Measurements from ENCODE around the gene ADD2. TPM values are rescaled to one million over a fixed set of nuclear protein-coding genes. Genes with fewer than 3 reads are reported as not detected.
"Not testable (repeated sequence)": the region's sequence is repeated elsewhere in the genome, so short reads cannot be mapped to it uniquely, and the experiment has no call there.

Gene ADD2
- total RNA-seq, 2 experiments from 2014 or later = 16.8 to 19.5 TPM

DNA sequence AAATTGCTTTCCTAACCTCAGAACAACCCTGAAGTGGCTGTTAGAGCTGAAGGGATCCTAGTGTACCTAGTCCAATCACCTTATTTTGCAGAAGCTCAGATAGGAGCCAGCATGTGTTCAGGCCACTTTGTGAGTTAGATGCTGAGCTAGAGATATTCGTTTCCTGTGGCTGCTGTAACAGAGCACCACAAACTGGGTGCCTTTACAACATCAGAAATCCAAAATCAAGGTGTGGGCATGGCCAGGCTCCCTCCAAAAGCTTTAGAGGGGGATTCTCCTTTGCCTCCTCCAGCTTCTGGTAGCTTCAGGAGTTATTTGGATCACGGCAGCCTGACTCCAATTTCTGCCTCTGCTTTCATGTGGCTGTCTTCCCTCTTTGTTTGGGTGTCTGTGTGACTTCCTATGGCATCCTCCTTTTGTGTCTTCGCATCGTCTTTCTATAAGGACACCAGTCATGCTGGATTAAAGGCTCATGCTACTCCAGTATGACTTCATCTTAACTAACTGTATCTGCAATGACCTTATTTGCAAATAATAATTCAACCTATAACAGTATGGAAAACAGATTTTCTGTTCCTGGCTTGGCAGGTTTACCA, 128.1 kb downstream of the ADD2 start:
- POLR2A ChIA-PET = no interaction called here
- Mint-ChIP-seq H3K27me3 (no peaks in the 10 kb centered on the region), H3K4me1 (peaks cover 25% of the 10 kb centered on the region), H3K36me3 (ENCODE audit: low read depth) (no peaks in the 10 kb centered on the region), H3K27ac (peak overlapping the region; percentile 46), H3K9me3 (peaks cover 2% of the 10 kb centered on the region), H3K4me3 (no peak overlapping the region)
- no peak for DNase-seq
- CTCF ChIA-PET = interaction anchor here (0.6 to 1.3 kb wide), 6 partner anchors 9 to 336 kb away, joined by 3 to 6 read pairs (median 4); no protein-coding TSS in a partner anchor

DNA sequence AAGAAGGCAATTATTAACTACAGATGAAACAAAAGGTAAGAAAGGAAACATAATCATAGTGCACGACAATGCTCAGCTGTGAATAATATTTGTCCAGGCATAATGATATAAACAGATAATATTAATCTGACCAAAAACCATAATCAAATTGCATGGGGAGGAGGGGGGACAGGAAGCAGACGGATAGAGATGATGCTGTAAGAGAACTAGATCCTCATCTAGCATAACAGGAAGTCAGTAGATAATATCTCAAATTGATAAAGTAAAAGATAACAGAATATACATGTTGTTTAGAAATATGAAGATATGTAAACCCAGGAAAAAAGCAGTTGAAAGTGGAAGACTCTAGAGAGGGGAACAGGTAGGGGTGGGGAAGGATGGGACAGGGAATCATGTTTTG, 129.4 kb downstream of the ADD2 start:
- CTCF ChIA-PET = interaction anchor here (1.2 kb wide), 1 partner anchor 330 kb away, joined by 6 read pairs; no protein-coding TSS in a partner anchor
- POLR2A ChIA-PET = no interaction called here
- peaks cover 25% of the 10 kb centered on the region for H3K4me1 Mint-ChIP-seq
- peaks cover 4% of the 10 kb centered on the region for H3K27me3 Mint-ChIP-seq
- peaks cover 5% of the 10 kb centered on the region for H3K9me3 Mint-ChIP-seq
- no peak overlapping the region for H3K4me3 Mint-ChIP-seq
- no peak for DNase-seq
- H3K27ac Mint-ChIP-seq = no peak overlapping the region
- no peaks in the 10 kb centered on the region for H3K36me3 Mint-ChIP-seq (ENCODE audit: low read depth)

DNA sequence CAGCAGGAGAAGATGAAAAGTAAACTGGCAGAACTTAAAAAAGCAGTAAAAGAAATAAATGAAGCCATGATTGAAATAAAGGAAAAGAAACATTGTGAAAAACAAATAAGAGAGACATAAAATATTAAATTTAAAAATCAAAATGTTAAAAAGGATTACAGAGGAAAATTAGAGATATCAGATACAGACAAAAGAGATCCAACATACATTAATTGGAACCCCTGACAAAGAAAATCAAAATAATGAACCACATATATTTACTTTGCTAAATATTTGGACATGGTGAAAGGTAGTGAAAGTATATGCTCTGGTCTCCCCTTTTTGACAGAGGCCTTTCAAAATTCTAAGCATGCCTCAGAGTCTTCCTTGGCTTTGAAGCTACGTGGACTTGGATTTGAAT, 134.5 kb downstream of the ADD2 start:
- H3K4me1 Mint-ChIP-seq = peaks cover 7% of the 10 kb centered on the region
- ChIA-PET CTCF (no interaction called here), POLR2A (no interaction called here)
- H3K36me3 Mint-ChIP-seq (ENCODE audit: low read depth) = no peaks in the 10 kb centered on the region
- H3K27me3 Mint-ChIP-seq = peaks cover 17% of the 10 kb centered on the region
- H3K27ac Mint-ChIP-seq = no peak overlapping the region
- no peak for DNase-seq
- peaks cover 8% of the 10 kb centered on the region for H3K9me3 Mint-ChIP-seq
- H3K4me3 Mint-ChIP-seq = no peak overlapping the region

DNA sequence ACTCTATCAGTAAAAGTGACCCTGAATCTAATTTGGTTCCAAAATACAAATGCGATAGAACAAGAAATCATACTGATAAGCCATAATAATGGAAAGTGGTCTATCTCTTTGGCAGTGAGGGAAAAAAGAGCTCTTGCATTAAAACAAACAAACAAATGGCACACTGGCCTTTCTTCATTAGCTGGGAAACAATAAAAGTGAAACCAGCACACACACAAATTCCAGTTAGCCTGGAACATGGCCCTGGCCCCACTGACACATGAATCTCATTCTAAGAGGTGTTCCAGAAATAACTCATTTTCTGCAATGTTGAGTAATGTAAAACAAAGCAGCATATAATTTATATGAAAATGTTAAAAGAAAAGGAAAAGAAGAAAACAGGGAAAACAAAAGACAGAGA, 135.0 kb downstream of the ADD2 start:
- no peaks in the 10 kb centered on the region for H3K36me3 Mint-ChIP-seq (ENCODE audit: low read depth)
- peaks cover 1% of the 10 kb centered on the region for H3K4me1 Mint-ChIP-seq
- ChIA-PET CTCF (no interaction called here), POLR2A (no interaction called here)
- peaks cover 20% of the 10 kb centered on the region for H3K27me3 Mint-ChIP-seq
- H3K27ac Mint-ChIP-seq = no peak overlapping the region
- H3K4me3 Mint-ChIP-seq = no peak overlapping the region
- DNase-seq = no peak
- peaks cover 8% of the 10 kb centered on the region for H3K9me3 Mint-ChIP-seq

DNA sequence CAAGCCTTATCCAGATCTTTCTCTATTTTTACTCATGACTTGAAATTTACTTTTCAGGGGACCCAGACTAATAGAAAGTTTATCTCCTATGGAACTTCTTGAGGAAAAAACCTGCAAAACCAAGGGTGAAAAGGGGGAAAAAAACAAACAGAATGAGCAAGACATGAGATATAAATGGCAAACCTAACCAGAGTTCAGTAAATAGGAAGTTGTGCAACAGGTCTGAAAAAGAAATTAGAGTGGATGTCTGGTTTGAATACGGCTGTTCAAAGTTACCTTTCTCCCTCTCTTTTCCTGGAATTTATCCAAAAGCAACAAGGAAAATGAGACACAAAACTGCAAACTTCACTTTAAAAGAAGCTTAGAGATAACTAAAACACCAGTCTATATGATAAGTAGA, 135.6 kb downstream of the ADD2 start:
- CTCF ChIA-PET = no interaction called here
- Mint-ChIP-seq H3K9me3 (peaks cover 8% of the 10 kb centered on the region), H3K27ac (no peak overlapping the region), H3K4me3 (no peak overlapping the region), H3K4me1 (no peaks in the 10 kb centered on the region), H3K36me3 (ENCODE audit: low read depth) (no peaks in the 10 kb centered on the region), H3K27me3 (peaks cover 20% of the 10 kb centered on the region)
- DNase-seq = no peak
- POLR2A ChIA-PET = no interaction called here

DNA sequence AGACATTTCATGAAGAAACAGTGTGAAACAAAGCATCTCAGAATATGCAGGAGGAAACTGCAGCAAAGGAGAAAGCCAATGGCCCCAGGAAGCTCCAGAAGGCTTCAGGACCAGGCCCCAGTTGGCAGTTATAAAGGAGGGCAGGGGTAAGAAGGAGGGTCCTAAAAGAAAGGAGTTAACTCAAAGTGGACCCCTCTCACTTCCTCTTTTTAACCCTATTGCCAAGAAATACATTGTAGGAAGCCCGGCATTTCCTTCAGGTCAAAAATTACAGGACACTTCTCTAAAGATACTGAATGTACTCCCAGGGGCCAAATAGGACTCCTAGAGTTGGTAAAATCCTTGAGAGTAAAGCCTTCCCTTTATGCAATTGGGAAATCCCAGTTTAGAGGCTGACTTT, 137.2 kb downstream of the ADD2 start:
- no peaks in the 10 kb centered on the region for H3K36me3 Mint-ChIP-seq (ENCODE audit: low read depth)
- ChIA-PET POLR2A (no interaction called here), CTCF (interaction anchor here (1.6 kb wide), 1 partner anchor 11 kb away, joined by 3 read pairs; no protein-coding TSS in a partner anchor)
- H3K9me3 Mint-ChIP-seq = peaks cover 5% of the 10 kb centered on the region
- no peak overlapping the region for H3K27ac Mint-ChIP-seq
- H3K4me1 Mint-ChIP-seq = peaks cover 2% of the 10 kb centered on the region
- H3K27me3 Mint-ChIP-seq = peaks cover 20% of the 10 kb centered on the region
- H3K4me3 Mint-ChIP-seq = no peak overlapping the region
- no peak for DNase-seq

DNA sequence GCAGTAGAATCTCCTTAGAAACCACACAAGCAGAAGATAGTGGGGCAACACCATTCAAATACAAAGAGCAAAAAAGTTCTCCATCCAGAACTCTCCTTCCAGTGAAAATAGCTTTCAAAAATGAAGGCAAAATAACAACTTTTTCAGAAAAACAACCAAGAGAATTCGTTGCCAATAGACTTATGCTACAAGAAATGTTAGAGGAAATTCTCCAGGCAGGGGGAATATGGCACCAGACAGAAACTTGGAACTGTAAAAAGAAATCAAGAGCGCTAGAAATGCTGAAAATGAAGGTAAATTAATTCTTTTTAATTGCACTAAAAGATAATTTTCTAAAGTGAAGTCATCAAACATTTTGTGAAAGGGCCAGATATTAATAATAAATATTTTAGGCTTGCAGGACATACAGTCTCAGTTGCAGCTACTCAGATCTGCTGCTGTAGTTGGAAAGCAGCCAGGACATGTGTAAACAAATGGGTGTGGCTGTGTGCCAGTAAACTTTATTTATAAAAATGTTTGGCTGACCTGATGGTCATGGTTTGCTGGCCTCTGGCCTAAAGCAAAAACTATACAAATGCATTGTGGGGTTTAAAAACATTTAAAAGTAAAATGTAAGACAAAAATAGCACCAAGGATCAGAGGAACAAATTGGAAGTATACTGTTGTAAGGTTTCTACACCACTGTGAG, 140.6 kb downstream of the ADD2 start:
- H3K4me3 Mint-ChIP-seq = no peak overlapping the region
- H3K36me3 Mint-ChIP-seq (ENCODE audit: low read depth) = no peaks in the 10 kb centered on the region
- H3K27me3 Mint-ChIP-seq = peaks cover 12% of the 10 kb centered on the region
- no peak overlapping the region for H3K27ac Mint-ChIP-seq
- DNase-seq = no peak
- no peaks in the 10 kb centered on the region for H3K9me3 Mint-ChIP-seq
- H3K4me1 Mint-ChIP-seq = peaks cover 2% of the 10 kb centered on the region
- CTCF ChIA-PET = interaction anchor here (1.2 kb wide), 1 partner anchor 17 kb away, joined by 3 read pairs; no protein-coding TSS in a partner anchor
- POLR2A ChIA-PET = no interaction called here

DNA sequence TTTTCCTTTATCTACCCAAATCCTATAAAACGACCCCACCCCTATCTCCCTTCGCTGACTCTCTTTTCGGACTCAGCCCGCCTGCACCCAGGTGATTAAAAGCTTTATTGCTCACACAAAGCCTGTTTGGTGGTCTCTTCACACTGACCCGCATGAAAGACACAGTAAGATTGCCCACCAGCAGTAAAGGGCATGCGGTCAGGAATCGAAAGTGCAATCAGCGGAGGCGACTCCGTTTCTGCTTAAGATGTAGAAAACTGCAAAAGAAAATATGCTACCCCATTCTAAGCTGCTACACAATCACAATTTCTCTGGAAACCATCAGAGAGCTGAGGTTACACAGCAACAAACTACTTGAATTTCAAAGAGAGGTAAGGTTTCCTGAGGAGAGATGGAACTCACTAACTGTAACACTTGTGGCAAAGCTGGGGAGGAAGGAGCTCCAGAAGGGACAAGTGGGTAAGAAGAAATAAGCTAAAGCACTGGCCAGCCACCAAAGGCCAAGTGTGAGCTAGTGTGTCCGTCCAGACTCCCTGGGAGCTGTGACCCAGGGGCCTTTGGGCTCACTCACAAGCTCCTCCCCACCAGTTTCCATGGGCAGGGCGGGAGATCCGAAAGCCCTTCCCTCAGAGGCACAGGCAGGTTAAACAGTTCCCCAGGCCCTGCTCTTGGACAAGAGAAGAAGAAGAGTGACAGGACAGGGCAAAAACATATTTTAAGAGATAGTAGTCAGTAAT, 141.6 kb downstream of the ADD2 start:
- ChIA-PET POLR2A (no interaction called here), CTCF (interaction anchor here (0.8 to 1.2 kb wide), 2 partner anchors 10 to 11 kb away, joined by 3 read pairs; no protein-coding TSS in a partner anchor)
- no peak for DNase-seq

DNA sequence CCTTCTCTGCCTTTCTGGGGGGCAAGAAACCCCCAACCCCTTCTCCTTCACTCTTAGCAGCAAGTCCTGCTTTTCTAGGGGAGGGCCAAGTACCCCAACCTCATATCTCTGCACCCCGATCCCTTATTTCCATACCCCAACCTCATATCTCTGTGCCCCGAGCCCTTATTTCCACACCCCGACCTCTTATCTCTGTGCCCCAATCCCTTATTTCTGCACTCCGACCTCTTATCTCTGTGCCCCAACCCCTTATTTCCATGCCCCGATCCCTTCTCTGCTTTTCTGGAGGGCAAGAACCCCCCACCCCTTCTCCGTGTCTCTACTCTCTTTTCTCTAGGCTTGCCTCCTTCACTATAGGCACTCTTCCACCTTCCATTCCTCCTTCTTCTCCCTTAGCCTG, 146.5 kb downstream of the ADD2 start:
- H3K27ac Mint-ChIP-seq; H3K4me3 Mint-ChIP-seq; CTCF ChIA-PET; H3K4me1 Mint-ChIP-seq; POLR2A ChIA-PET; H3K9me3 Mint-ChIP-seq; H3K36me3 Mint-ChIP-seq (ENCODE audit: low read depth); DNase-seq: not testable (repeated sequence)
- H3K27me3 Mint-ChIP-seq = peaks cover 15% of the 10 kb centered on the region

More for the DNA sequence above, 141.6 kb downstream of the ADD2 start:
- Mint-ChIP-seq H3K4me1 (peaks cover 2% of the 10 kb centered on the region), H3K9me3 (no peaks in the 10 kb centered on the region), H3K27me3 (peaks cover 14% of the 10 kb centered on the region), H3K4me3 (no peak overlapping the region), H3K36me3 (ENCODE audit: low read depth) (no peaks in the 10 kb centered on the region), H3K27ac (no peak overlapping the region)

DNA sequence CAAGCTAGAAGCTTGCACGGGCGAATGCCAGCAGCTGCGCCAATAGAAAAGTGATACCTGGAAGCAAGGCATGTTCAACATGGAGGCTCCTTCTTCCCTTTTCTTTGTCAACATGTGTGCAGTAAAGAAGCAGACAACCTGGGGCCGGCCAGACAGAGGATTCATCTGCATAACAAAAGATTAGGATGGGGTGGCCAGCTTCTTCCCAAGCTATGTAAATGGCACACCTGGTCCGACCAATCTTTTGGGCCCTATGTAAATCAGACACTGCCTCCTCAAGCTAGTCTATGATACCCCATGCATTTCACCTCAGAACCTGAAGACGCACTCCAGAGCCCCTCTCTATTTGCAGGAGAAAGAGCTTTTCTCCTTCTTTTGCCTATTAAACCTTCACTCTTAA, 148.0 kb downstream of the ADD2 start:
- H3K36me3 Mint-ChIP-seq (ENCODE audit: low read depth) = no peaks in the 10 kb centered on the region
- CTCF ChIA-PET = interaction anchor here (1.0 to 1.3 kb wide), 2 partner anchors 11 to 315 kb away, joined by 3 read pairs; no protein-coding TSS in a partner anchor
- H3K9me3 Mint-ChIP-seq = no peaks in the 10 kb centered on the region
- no peak for DNase-seq
- peaks cover 15% of the 10 kb centered on the region for H3K27me3 Mint-ChIP-seq
- POLR2A ChIA-PET = no interaction called here
- no peak overlapping the region for H3K4me3 Mint-ChIP-seq
- H3K27ac Mint-ChIP-seq = no peak overlapping the region
- H3K4me1 Mint-ChIP-seq = no peaks in the 10 kb centered on the region

DNA sequence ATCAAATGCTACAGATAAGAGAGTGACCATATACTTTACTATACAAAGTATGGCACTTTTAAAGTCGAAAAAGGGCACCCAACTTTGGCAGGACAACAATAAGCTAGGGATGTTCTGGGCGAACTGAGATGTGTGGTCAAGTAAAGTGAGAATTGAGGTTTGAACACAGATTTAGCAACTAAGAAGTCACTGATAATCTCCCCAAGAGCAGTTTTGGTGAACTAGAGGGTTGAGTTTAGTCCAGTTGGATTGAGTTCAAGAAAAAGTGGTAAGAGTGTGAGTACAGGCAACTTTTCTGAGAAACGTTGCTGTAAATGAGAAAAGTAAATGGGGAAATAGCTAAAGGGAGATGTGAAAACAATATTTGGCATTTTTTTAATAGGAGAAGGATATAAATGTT, 148.8 kb downstream of the ADD2 start:
- no peaks in the 10 kb centered on the region for H3K9me3 Mint-ChIP-seq
- H3K27me3 Mint-ChIP-seq = peaks cover 15% of the 10 kb centered on the region
- H3K4me1 Mint-ChIP-seq = no peaks in the 10 kb centered on the region
- POLR2A ChIA-PET = interaction anchor here (0.6 kb wide), 1 partner anchor 315 kb away, joined by 3 read pairs; no protein-coding TSS in a partner anchor
- no peaks in the 10 kb centered on the region for H3K36me3 Mint-ChIP-seq (ENCODE audit: low read depth)
- no peak overlapping the region for H3K4me3 Mint-ChIP-seq
- no peak overlapping the region for H3K27ac Mint-ChIP-seq
- DNase-seq = no peak
- CTCF ChIA-PET = interaction anchor here (1.3 kb wide), 1 partner anchor 314 kb away, joined by 3 read pairs; no protein-coding TSS in a partner anchor

DNA sequence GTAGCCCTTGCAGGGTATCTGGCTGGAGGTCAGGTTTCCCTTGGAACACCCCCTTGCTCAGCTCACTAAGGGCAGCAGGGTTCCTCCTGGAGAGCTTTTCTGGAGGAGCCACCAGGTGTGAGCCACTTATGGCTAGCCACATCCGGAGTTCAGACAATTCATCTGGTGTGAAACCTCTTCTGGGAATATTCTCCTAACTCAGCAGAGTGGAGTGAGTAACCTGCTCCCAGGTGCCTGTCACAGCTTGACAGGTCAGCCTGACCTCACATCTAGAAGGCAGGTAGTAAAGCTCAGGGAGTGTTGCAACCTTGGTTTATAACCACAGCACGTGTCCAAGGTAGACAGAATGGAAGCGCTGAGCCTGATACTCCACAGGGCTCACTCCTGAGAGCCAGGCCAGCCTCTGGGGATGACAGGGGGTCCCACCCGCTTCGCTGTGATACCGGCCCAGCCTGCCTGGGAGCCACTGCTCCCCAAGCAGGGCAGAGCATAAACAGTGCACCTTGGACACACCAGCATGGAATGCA, 151.8 kb downstream of the ADD2 start:
- Mint-ChIP-seq H3K4me3 (no peak overlapping the region), H3K27ac (no peak overlapping the region)

DNA sequence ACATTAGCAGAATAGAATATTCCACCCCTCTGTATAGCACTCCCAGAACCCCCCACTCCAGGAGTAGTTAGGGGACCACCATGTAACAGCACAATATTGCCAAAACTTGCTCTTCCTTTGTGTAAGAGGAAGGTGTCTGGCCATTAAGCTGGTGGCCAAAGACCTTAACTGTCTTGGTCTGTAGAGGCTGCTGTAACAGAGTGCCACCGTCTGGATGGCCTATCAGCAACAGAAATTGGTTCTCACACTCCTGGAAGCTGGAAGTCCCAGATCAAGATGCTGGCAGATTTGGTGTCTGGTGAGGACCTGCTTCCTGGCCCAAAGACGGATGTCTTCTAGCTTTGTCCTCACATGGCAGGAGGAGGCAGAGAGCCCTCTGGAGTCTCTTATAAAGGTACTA, 152.8 kb downstream of the ADD2 start:
- H3K4me1 Mint-ChIP-seq = no peaks in the 10 kb centered on the region
- CTCF ChIA-PET = interaction anchor here (1.3 kb wide), 1 partner anchor 311 kb away, joined by 3 read pairs; no protein-coding TSS in a partner anchor
- DNase-seq = no peak
- H3K9me3 Mint-ChIP-seq = no peaks in the 10 kb centered on the region
- H3K4me3 Mint-ChIP-seq = no peak overlapping the region
- POLR2A ChIA-PET = no interaction called here
- H3K27me3 Mint-ChIP-seq = peaks cover 9% of the 10 kb centered on the region
- H3K27ac Mint-ChIP-seq = no peak overlapping the region
- H3K36me3 Mint-ChIP-seq (ENCODE audit: low read depth) = no peaks in the 10 kb centered on the region

More for the DNA sequence above, 151.8 kb downstream of the ADD2 start:
- Mint-ChIP-seq H3K9me3 (no peaks in the 10 kb centered on the region), H3K36me3 (ENCODE audit: low read depth) (no peaks in the 10 kb centered on the region), H3K4me1 (no peaks in the 10 kb centered on the region), H3K27me3 (peaks cover 10% of the 10 kb centered on the region)
- DNase-seq = no peak
- POLR2A ChIA-PET = no interaction called here
- CTCF ChIA-PET = interaction anchor here (0.5 to 1.3 kb wide), 4 partner anchors 10 to 312 kb away, joined by 3 read pairs; no protein-coding TSS in a partner anchor

Measured in activated CD4-positive, alpha-beta T cell treated with anti-CD3 and anti-CD28 coated beads, Interleukin-2, amount 10 ng/mL, durations not matched to agents 7 days and 5 days (primary cell).